Kidney epithelial cell (primary cell): ENCODE data around the gene TPX2. TPM values are rescaled to one million over a fixed set of nuclear protein-coding genes. Genes with fewer than 3 reads are reported as not detected.

Source experiments
- DNase-seq: peaks from one replicate; pipeline ENCODE4 v3.0.0-alpha.2; 2010; ENCODE audit warnings: low read depth
- H3K27me3 ChIP-seq: 2 replicates; pipeline ENCODE4 v1.6.0; 2011; ENCODE audit warnings: low read length; ENCODE audit not compliant: control insufficient read depth, insufficient read depth
- H3K36me3 ChIP-seq: 2 replicates; pipeline ENCODE4 v1.5.1; 2011; ENCODE audit warnings: low read length; ENCODE audit not compliant: control insufficient read depth, insufficient read depth
- H3K4me3 ChIP-seq: 2 replicates; pipeline ENCODE4 v1.5.1; 2011; ENCODE audit warnings: low read depth, mild to moderate bottlenecking, control low read depth, low read length
- total RNA-seq: library from RNA; depleted of rRNA; stranded (reverse); fragments of >200 nt; gene quantifications from 2 replicates; pipeline ENCODE4 v1.2.3, GENCODE V29; 2015
- TF ChIP-seq, protein P1 (sequence below): IDR thresholded peaks from 2 replicates; pipeline ENCODE4 v1.5.1; 2011; ENCODE audit warnings: mild to moderate bottlenecking, moderate library complexity, low read length, control low read depth, inconsistent platforms; ENCODE audit not compliant: insufficient read depth, poor library complexity, severe bottlenecking

Gene TPX2
- total RNA-seq, 1 donor from 2014 or later = 16.1 TPM

DNA sequence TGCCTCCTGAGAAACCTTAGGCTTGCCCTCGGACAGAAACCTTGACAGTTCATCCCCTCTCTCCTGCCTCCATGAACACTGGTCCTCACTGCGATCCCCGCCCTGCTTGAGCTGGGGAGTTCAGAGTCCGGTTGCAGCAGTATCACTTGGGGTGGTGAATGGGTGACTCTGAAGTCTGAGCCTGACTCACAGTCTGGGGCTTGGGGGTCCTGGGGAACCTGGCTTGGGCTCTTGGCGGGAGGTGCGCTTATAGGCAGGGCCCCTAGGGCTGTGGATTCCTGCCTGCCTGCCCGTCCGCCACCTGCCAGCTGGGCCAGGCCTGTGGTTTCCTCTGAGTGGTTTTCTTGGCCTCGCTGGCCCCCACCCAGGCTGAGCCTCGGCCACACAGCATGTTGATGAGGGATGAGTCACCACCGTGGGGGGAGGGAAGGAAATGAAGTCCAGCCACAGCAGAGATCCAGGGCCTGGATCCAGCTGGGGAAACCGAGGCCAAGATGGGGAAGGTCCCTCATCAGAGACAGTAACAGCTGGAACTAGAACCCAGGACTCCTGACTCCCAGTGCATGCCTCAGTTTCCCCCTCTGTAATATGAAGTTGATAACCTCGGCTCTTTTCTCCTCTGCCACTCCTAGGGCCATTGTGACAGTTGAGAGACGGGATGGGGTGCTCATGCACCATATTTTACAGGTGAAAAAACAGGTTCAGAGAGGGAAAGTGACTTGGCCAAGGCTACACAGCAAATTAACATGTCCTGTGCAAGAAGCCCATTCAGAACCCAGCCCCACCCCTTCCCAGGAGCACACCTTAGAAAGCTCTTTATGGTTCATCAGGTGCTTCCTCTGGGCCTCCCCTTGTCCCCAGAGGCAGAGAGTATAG, 97.1 kb downstream of the TPX2 start:
- DNase-seq = peak; percentile 87
- no peak overlapping the region for H3K4me3 ChIP-seq
- H3K36me3 ChIP-seq = no peaks in the 10 kb centered on the region
- TF ChIP-seq, protein P1, sequence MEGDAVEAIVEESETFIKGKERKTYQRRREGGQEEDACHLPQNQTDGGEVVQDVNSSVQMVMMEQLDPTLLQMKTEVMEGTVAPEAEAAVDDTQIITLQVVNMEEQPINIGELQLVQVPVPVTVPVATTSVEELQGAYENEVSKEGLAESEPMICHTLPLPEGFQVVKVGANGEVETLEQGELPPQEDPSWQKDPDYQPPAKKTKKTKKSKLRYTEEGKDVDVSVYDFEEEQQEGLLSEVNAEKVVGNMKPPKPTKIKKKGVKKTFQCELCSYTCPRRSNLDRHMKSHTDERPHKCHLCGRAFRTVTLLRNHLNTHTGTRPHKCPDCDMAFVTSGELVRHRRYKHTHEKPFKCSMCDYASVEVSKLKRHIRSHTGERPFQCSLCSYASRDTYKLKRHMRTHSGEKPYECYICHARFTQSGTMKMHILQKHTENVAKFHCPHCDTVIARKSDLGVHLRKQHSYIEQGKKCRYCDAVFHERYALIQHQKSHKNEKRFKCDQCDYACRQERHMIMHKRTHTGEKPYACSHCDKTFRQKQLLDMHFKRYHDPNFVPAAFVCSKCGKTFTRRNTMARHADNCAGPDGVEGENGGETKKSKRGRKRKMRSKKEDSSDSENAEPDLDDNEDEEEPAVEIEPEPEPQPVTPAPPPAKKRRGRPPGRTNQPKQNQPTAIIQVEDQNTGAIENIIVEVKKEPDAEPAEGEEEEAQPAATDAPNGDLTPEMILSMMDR = no peak
- no peaks in the 10 kb centered on the region for H3K27me3 ChIP-seq

DNA sequence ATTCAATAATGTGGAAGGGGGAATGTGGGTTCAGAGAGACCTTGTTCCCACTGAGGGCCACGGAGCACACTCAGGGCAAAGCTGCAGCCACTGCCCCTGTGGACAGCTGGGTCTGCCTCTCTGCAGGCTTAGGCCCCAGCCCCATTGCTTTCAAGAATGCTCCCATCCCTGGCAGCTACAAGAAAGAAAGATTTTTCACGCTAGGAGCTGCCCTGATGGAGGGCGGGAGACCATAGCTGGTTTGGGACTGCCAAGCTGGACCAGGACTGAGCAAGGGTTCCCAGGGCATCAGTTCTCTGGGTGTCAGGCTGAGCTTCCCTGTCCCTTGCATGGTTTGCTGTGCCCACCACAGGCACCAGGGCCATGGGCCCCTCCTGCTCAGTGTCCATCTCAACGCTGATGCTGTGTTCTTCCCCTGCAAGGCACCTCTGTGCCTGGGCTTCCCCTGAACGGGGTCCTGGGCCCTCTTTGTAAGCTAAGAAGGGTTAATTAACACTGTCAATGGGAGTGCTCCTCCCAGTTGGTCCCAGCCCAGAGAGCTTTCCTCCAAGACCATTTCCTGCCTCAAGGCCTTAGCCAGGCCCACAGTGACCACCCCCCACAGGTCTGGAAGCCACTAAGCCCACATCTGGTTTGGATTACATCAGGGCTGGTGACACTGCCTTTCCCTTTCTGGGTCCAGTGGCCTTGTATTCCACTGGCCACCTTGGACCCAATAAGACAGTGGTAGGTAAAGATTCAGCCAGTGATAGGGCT, 97.9 kb downstream of the TPX2 start:
- Histone ChIP-seq H3K4me3 (no peak overlapping the region), H3K36me3 (no peaks in the 10 kb centered on the region), H3K27me3 (no peaks in the 10 kb centered on the region)
- TF ChIP-seq, protein P1 = no peak
- no peak for DNase-seq

DNA sequence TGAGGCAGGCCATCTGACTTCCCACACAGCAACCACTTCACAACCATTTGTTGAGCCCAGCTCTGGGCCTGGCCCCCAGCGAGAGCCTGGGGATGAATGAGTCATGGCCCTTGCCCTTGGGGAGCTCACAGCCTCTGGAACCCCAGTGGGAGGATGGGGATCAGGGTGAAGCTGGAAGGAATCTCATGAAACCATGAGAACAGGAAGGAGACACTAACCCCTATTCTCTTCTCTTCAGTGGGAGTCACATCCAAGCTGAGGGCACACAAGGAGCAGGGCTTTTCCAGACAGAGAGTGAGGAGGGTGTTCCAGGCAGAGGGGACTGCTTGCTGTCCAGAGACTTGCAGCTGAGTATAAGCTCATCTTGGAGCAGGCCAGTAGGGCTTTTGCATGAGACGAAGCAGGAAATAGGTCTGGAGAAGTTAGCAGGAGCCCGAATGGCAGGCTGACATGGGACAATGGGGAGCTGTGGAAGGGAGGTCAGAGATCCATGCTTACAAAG, 98.9 kb downstream of the TPX2 start:
- no peak overlapping the region for H3K4me3 ChIP-seq
- H3K36me3 ChIP-seq = no peaks in the 10 kb centered on the region
- TF ChIP-seq, protein P1 = no peak
- DNase-seq = no peak
- H3K27me3 ChIP-seq = no peaks in the 10 kb centered on the region

DNA sequence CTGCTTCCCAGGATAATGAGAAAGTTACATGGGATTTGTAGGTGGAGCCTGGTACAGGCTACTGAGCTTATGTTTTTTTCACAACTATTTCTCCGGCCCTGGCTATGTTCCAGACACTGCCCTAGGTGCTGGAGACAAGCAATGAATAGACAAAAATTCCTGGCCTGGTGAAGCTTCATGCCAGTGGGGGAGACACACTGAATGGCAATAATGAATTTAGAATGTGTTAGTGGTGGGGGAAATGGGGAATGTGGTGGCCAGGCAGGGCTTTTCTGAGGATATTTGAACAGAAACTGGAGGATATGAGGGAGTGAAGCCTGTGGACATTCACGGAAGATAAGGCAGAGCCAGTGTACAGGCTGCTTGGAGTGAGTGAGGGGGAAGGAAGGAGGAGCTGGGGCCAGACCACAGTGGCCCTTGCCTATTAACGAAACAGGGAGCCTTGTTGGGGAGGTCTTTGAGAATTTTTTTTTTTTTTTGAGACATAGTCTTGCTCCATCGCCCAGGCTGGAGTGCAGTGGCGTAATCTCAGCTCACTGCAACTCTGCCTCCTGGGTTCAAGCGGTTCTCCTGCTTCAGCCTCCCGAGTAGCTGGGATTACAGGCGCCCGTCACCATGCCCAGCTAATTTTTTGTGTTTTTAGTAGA, 99.7 kb downstream of the TPX2 start:
- TF ChIP-seq, protein P1 = no peak
- no peak overlapping the region for H3K4me3 ChIP-seq
- H3K27me3 ChIP-seq = no peaks in the 10 kb centered on the region
- H3K36me3 ChIP-seq = no peaks in the 10 kb centered on the region
- DNase-seq = no peak

- no peak overlapping the region for H3K4me3 ChIP-seq
- no peak for DNase-seq
- no peaks in the 10 kb centered on the region for H3K36me3 ChIP-seq
- TF ChIP-seq, protein P1 = no peak
- no peaks in the 10 kb centered on the region for H3K27me3 ChIP-seq
Observed at GRCh38 chr20:31839782-31840487, 100.8 kb downstream of the TPX2 start.
